Adrenal gland (tissue), 5 donors: ENCODE results near the gene RANGAP1.

Experiments
- POLR2A ChIP-seq, 2 donors: fragments of 450-650 bp; IDR thresholded peaks; one replicate each; pipeline ENCODE4 v1.6.1; 2017; ENCODE audit warnings: antibody characterized with exemption in 2 of 2, mild to moderate bottlenecking in 2 of 2, moderate library complexity in 1 of 2
- TF ChIP-seq, protein P1 (sequence below), 6 experiments: fragments of 450-650 bp in 4 of 6; fragments of 200-600 bp in 2 of 6; sonication (generic) in 1 of 6; IDR thresholded peaks; 1 replicate in 5 of 6; 2 replicates in 1 of 6; pipeline versions ENCODE4 v1.5.1 to v1.8.0; 2016 to 2021; ENCODE audit warnings: antibody characterized with exemption in 6 of 6, mild to moderate bottlenecking in 2 of 6, moderate library complexity in 1 of 6
- donor health status: DM: no; HTN: no; CAD: no.

DNA sequence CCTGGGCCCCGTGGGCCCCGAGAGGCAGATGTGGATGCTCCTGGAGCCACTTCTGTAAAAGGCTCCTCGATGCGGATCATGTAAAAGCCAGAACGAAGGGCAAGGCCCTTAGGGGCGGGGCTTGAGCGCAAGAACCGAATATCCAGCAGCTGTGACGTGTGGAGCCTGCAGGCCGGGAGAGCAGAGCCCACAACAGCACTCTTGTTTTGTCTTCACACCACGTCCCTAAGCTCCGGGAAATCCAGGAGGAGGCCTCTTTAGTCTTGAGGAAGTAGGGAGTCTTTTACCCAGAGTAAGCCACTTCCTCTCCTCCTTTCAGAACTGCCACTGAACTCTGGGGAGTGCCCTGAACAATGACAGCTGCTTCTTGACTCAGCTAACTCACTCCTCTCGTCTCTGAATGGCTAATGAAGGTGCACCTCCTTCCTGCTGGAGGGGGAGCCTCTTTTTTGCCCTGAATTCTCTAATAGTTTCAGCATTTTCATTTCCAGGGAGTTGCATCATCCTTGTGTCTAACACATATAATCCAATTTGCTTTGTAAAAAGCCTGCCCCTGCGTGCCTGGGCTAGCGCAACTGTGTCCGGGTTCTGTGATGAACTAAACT lies 68.3 kb downstream of the RANGAP1 start:
- TF ChIP-seq, protein P1, sequence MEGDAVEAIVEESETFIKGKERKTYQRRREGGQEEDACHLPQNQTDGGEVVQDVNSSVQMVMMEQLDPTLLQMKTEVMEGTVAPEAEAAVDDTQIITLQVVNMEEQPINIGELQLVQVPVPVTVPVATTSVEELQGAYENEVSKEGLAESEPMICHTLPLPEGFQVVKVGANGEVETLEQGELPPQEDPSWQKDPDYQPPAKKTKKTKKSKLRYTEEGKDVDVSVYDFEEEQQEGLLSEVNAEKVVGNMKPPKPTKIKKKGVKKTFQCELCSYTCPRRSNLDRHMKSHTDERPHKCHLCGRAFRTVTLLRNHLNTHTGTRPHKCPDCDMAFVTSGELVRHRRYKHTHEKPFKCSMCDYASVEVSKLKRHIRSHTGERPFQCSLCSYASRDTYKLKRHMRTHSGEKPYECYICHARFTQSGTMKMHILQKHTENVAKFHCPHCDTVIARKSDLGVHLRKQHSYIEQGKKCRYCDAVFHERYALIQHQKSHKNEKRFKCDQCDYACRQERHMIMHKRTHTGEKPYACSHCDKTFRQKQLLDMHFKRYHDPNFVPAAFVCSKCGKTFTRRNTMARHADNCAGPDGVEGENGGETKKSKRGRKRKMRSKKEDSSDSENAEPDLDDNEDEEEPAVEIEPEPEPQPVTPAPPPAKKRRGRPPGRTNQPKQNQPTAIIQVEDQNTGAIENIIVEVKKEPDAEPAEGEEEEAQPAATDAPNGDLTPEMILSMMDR (IDR thresholded peaks at IDR 0.05), result no peak
- no peak for TF ChIP-seq POLR2A (IDR thresholded peaks at IDR 0.05)
